Activated naive CD4-positive, alpha-beta T cell treated with Interleukin-2 at 50 U/mL for 16 hours (primary cell): Measurements from ENCODE around the gene APCDD1L.

ENCODE experiments used
- DNase-seq: peaks from one replicate; pipeline ENCODE4 v3.0.0-alpha.2; 2020

Gene APCDD1L

DNA sequence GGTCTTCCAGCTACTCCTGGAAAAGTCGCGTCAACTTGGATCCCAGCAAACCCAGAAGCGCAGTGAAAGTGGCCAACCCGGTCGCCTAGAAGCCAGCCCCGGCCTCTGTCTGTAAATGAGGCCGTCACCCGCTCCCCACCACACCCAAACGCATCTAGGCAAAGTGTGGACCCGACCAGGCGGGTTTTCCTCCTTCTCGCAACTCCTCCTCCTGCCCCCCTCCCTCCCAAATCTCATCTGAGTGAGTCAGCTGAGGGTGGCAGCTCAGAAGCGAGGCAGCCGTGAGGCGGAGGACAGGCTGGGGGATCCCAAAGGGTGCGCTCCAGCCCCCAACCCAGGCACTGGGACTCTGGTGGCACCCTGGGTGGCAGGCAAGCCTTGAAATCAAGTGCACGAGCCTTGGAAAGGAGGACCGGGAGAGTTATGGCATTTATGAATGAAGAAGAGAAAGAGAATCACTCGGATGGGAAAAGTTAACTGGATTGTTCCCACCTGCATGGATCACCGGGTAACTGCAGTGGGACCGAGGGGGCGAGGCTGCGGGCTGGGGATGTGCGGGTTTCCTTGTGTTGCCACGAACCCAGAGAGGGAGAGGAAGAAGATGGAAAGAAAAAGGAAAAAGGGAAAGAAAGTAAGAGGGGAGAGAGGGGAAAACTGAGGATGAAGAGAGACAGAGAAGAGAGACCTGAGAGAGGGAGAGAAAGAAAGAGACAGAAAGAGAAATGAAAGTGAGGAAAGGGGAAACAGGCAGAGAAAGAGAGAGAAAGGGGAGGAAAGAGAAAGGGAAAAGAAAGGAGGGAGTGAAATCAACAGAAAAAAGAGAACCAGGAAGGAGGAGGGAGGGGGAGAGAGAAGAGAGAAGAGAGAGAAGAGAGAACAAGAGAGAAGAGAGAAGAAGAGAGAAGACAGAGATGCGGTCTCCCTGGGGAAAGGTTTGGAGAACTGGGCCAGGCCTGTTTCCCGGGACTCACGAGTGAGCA is at the start of gene APCDD1L:
Gene APCDD1L (minus strand): TSS at position 167 of the 980 bp plus-strand sequence. CDS start 692 bp downstream, outside the sequence.
- DNase-seq: no peak

DNA sequence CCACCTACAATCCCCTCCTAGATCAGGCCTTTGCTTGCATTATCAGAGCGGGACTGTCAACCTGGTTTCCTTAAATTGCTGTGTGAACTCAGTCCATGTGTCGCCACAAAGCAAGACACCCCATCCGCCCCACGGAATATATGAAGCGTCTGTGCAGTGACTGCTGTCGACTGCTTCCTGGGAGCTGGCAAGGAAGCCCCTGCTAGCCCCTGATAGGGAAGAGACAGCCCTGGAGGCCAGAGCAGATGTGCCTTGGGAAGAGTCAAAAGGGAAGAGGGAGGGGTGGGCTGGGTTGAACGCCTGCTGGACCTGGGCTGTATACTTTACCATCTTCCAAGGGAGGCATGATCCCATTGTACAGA is 44.1 kb upstream of the APCDD1L start:
- no peak for DNase-seq

DNA sequence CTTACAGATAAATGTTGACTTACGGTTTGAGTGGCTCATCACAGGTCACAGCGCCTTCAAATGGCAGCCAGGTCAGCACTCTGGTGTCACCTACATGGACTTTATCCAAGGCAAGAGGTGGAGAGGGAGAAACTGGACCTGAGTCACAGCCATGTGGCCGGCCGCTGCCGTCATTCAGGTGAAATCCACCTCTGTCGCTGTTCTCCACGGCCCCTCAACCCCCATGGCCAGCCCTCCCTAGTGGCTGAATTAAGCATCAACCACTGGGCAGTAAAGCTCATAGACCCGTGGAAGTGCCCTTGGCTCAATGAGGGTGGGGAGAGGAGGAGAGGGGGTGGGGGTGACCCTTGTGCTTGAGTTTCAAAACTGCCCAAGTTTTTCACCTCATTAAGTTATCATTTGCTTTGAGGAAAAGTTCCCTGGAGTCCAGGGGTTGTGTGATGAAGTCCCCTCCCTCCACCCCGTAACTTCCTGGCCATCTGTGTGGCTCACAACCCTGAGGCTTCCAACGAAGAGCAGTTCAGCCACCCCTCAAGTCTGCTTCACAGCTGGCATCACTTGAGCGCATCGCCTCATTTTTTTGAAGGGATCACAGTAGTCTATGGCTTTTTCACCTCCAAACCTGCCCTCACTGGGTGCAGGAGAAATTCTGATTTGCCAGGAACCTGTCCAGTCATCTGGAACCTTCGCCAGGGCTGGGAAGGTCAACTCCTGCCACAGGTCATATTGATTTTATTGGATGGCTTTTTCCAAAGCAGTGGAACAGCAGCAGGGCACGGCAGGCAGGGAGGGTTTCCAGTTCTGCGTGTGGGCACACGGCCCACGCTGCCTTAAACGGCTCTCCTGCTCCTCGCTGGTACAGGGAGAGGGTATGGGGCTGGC is 43.5 kb upstream of the APCDD1L start:
- no peak for DNase-seq

DNA sequence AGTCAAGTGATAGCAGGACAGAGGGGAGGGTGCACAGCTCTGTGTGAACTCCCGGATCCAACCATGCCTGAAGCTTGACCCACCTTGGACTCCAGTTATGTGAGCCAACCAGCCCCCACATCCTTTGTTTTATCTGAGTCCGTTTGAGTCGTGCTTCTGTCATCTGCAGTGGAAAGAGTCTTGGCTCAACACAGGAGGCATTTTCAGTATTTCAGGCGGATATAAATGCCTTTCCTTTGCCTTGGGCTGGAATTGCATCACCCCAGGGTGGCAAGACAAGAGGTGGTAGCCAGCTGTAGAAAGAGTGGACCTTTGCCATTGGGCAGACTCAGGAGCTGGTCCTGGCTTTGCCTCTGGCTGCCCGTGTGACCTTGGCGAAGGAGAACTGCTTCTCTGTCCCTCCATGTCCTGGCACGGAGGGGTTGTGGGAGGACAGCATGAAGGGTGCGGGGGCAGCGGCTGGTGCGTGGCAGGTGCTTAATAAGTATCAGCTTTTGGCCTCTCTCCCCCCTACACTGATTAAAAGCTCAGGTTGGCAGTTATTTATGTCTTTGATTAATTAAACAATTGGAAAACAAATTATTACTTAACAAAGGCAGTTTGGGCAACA is 42.6 kb upstream of the APCDD1L start:
- no peak for DNase-seq

DNA sequence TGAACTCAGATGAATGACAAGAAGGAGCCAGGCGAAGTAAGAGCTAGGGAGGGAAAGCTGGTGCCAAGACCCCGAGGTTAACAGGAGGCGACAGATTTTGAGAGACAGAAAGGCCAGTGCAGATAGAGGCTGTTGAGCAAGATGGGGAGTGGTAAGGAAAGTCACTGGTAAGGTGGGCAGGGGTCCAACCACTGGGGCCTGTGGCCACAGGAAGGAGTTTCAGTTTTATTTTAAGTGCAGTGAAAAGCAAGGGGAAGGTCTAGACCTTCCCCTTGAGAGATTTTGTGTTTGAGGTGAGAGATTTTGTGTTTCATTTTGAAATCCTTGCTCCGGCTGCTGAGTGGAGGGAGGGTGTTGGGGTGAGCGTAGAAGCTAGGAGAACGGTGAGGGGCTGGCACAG is 41.8 kb upstream of the APCDD1L start:
- DNase-seq: no peak

DNA sequence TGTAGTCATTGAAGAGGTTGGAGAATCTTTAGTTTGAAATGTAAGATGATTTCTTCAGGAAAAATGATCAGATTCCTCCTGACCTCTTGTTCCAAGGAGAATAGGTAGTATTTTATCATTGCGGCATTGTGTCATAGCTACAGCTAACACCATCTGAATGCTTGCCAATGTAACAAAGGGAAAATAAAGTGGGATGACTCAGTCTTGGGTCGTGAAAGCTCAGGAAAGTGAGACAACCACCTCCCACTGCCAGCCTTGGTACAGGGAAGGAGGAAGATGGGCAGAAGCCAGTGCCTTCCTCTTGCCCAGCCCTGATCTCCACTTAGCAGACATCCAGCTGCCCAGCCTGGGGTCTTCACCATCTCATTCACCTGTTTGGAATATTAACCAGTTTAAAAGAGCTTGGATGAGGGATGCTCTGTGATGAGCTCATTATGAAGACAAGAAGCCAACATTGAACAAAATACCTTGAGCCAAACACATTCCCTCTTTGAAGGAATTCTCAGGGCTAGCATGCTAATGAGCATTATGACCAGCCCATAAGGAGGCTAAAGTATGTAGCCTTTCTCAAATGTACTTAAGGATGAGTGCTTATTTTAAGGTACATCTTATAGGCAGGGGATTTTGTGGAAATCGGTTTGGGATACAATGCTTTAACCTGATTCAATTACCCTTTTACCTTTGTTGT is 40.0 kb upstream of the APCDD1L start:
- no peak for DNase-seq

DNA sequence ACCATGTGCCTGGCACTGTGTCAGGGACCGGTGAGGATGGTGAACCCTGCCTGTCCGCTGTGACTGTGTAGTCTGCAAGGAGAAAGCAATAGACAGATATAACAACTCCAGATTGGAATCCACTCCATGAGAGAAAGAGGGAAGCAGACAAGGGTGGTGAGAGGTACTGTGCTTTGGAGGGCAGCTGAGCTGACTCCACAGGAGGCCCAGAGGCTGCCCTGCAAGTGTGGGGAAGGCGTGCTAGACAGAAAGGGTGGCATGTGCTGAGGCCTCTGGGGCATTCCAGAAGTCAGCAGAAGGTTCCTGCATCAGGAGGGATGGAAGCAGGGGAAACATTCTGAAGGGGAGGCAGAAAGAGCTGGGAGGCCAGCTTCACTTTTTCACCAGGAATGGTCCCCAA is 39.3 kb upstream of the APCDD1L start:
- DNase-seq: no peak

DNA sequence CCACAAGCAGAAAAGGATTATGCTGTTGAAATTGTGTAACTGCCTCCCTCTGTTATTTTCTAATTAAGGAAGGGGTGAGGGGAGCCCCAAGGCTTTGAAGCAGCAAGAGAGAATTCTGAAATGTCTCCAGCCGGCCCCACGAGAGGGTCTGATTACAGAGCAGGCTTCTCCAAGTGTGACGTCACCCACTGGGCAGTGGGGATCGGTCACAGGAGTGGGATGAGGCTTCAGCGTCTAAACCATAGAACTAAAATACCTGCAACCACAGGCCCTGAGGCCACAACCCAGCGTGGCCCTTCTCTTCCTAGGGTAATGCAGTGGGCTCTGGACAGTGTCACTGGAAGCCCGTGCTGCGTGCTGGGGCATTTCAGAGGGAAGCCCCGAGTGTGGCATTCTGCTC is 38.6 kb upstream of the APCDD1L start:
- no peak for DNase-seq

DNA sequence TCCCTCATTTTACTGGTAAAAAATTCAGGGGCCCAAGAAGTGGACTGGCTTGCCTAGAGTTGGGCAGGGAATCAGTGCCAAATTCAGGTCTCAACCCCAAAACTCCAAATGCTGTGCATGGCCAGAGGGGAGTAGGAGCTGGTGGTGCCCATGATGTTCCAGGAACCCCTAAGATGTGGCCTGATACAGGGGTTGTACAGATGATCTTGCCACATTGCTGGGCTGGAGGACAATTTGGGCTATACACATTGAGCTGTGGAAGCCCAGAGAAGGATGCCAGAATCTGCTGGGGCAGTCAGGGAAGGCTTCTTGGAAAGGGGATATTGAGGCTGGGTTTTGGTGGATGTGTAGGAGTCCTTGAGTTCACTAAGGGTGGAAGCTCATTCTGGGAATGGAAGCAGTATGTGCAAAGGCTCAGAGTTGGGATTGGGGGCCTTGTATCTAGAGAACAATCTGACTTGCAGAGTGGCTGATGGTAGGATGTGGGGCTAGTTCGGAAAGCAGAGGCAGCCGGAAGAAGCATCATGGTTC is 38.0 kb upstream of the APCDD1L start:
- no peak for DNase-seq

DNA sequence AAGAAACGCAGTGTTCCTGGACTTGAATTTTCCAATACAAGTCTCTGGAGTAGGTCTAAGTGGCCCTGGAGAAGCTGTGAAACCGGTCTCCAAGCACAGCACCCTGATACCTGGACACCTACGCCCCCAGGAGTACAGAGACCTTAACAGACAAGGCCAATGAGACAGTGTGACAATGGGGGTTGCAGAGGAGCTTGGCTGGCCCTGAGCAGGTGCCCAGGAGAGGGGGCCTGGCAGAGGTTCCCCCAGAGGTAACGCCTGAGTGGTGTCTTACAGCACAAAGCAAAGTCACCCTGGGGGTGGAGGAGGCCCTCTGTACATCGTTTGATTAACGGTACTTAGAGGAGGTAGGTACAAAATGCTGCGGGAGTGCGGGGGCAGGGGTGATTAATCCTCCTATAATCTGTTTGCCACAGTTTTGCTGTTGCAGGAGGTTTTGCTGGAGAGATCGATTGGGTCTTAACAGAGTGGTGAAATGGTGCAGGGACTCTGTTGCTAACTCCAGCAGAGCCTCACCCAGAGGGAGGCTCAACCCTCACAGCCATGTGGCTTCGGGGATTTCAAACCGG is 37.3 kb upstream of the APCDD1L start:
- no peak for DNase-seq

DNA sequence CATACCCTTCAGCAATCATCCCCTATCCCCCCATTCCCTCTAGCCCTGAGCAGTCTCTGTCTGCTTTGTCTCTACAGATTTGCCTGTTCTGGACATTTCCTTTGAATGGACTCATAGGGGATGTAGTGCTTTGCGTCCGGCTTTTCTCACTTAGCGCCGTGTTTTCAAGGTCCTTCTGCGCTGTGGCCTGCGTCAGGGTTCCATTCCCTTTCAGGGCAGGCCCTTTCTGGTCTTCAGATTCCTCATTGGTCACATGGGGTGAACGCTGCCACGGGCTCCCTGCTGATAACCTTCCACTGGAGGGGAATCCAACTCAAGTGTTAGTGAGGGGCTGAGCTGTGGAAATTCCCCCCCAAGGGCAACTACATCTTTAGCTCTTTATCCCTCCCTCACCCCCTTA is 36.4 kb upstream of the APCDD1L start:
- no peak for DNase-seq

DNA sequence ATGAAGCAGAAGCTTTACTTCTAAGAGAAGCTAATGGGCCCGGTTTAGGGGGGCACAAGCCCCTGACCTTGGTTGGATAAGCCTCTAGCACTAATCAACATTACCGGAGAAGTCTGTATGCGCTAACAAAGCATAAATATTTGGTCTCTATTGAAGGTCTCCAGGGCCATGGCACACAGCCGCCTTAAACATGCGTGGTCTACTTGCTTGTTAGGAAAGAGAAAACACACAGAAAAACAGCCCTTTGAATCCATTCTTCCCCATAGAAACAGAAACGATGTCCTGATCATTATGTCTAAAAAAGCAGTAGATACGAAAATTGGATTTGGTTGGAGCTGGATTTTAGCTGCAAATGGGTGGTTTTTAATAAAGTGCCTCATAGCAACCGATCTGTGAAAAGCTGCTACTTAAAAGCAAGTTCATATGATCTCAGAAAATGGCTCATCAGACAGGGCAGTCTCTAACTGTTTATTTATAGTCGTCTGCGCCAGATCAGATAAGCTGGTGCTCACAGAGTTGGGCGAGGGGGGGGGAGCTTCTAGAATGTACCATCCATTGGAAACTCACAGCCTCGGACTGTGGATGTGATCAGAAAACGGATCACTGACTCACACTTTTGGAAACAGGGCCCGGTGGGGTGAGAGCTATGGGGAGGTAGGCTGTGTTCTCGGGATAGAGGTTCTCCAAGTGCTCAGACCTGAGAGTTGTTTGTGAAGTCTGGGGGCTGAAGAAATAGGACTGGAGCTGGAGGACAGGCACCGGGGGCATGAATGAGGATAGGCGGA is 35.3 kb upstream of the APCDD1L start:
- no peak for DNase-seq

DNA sequence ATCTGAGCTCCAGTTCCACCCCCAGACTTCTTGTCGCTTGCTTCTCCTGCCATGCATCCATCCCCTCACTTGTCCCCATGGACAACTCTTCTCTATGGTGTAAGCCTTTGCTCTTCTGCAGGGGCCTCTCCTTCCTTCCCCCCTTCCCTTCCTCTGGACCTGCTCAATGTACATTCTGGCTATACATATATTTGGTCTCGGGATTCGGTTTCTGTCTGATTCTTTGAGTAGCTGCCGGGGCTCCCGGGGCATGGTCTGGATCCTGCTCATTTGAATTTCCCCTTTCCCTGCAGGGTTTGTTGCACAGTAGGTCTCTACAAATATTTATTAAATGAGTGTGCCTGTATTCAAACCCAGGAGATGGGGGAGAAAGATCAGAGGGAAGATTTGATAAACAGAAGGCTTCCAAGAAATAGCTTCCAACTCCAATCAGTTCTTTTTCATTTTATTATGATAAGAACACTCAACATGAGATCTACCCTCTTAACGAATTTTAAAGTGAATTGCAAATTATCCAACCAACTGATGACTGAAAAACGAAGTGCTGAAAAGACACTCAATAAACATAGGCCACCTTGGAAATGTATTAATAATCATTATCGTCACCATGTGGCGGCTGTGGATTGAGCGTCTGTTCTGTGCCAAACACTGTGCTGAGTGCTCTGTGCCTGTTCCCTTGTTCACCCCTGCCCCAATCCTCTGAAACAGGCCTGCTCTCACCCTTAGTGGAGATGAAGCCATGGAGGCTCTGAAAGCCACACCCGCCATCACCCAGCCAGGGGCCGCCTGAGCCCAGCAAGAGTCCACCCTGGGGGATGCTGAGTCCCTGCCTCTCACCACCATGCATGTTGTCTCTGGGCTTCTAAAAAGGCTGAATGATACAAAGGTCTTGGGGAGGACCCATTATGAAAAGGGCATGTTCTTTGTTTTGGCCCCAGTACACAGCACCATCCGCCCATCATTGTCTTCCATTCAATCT is 34.3 kb upstream of the APCDD1L start:
- no peak for DNase-seq

DNA sequence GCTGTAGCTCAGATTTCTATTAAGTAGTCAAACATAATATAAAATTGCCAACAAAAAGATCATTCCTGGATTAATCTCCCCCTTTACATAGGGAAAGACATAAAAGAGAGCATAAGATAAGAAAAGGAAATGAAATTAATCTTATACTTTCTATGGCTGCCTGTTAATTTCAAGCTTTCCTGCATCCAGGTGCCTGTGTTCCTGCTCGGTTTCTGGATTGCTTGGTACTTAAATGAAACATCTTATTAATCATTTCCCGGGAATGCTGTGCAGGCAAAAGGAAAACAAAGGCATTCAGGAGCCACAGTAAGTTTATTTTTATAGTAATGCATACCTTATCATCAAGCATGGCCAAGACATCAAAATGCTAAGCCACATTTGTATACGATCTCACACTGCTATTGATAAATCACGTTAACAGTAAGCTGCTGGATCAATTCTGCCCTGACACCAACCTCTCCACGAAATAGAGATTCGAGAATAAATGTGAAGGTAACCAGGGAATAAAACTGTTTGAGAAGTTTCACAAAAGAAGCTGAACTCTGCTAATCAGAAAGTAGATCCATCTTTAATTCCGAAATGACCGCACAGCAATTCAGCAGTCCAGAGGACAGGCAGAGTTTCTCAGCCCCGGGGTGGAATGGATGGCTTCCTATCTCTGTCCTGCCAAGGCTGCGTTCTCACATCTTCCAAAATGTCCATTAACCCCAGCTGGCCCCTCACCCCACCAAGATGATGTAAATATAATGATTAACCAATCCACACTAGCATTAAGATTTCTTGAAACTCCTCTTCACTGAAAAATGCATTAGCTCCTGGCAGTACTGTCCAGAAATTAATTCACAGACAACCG is 32.6 kb upstream of the APCDD1L start:
- DNase-seq: no peak

DNA sequence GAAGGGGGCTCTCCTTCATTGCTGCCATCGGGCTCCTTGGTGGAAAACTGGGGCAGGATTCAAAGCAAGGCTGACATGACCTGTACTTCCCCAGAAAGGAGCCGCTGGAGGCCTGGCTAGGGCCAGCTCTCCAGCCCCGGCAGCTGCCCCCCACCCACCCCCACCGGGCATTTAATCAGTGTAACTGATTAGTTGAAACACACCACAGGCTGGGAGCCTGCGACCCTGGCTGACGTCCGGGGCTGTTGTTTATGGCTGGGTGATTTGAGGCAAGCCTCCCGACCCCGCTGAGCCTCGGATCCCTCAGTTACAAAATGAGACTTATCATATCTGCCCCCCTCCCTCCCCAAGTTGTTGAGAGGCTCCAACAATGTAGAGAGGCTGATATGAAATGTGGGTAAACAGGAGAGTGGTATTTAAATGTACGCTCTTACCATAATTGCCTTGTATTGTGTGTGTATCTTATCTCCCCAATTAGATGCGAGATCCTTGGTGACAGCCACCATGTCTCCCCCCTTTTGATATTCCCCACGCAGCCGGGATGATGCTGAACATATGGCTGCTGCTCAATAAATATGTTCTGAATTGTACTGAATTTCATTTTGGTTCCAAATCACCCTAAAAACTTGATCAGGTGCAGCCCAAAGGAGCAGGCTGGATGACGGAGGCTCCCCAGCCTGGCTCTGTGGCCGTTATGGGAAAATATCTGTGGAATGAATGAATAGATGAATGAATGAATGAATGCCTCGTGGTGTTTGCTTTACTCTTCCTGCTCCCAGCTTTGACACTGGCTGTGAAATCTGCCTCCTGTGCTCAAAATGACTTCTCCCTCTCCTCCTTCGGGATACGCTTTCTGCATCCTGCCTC is 31.8 kb upstream of the APCDD1L start:
- DNase-seq: no peak

DNA sequence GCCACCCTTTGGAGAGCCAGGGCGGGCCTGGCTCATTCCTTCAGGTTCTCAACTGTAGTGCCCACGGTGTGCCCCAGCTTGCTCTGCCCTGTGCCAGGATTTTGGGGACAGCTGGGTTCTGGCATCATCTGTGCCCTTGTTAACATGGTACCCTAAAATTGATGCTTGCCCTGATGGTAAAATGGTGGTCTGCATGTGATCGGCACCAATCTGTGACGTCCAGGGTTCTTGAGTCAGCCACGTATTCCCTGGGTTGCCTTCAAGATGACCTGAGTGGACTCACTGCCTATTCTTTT is 31.2 kb upstream of the APCDD1L start:
- DNase-seq: no peak

DNA sequence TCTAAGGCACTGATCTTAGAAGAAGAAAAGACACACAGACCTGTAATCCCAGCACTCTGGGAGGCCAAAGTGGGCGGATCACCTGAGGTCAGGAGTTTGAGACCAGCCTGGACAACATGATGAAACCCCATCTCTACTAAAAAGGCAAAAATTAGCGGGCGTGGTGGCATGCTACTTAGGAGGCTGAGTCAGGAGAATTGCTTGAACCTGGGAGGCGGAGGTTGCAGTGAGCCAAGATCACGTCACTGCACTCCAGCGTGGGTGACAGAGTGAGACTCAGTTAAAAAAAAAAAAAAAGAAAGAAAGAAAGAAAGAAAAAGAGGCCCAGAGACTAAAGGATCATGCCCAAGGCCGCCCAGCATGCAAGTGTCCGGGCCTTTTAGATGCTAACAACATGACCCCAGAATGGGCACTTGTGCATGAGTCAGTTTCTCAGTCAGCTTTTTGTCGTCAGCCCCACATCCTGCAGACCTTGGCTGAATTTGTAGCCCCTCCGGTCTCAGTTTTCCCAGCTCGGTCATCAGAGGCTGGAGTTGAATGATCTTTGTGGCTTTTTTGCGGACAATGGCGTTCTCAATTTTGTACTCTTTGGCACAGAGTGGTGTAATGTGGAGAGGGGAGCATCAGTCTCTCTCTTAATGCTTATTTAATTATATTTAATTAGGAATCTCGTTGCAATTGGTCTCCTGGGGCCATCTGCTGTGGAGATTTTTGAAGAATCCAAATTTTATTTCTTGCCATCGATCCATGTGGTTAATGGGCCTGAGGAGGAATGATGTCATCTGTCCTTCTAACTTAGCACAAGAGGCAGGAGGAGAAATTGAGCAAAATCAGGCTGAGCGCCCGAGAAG is 30.6 kb upstream of the APCDD1L start:
- DNase-seq: no peak
